ENCODE results near the gene CROCC2.

CROCC2 gene

GRCh38 chr2:241014764-241015163 lies 108.6 kb downstream of the CROCC2 start:
- no peak overlapping the region for H3K4me3 ChIP-seq (ENCODE audit: low read depth, low read length)
- no peak for TF ChIP-seq CTCF (IDR thresholded peaks at IDR 0.05; ENCODE audit: low read depth, low read length)
- no peaks in the 10 kb centered on the region for H3K27me3 ChIP-seq (ENCODE audit: insufficient read depth, low read depth, severe bottlenecking)
- no peak overlapping the region for H3K27ac ChIP-seq
- H3K36me3 ChIP-seq, result no peaks in the 10 kb centered on the region
- DNase-seq, result no peak
- H3K9me3 ChIP-seq (ENCODE audit: severe bottlenecking), result no peaks in the 10 kb centered on the region

GRCh38 chr2:241015439-241015838 lies 109.3 kb downstream of the CROCC2 start:
- no peak for TF ChIP-seq CTCF (IDR thresholded peaks at IDR 0.05; ENCODE audit: low read depth, low read length)
- Histone ChIP-seq H3K4me3 (ENCODE audit: low read depth, low read length) (no peak overlapping the region), H3K9me3 (ENCODE audit: severe bottlenecking) (no peaks in the 10 kb centered on the region), H3K27me3 (ENCODE audit: insufficient read depth, low read depth, severe bottlenecking) (no peaks in the 10 kb centered on the region), H3K36me3 (no peaks in the 10 kb centered on the region), H3K27ac (no peak overlapping the region)
- DNase-seq, result no peak

DNA sequence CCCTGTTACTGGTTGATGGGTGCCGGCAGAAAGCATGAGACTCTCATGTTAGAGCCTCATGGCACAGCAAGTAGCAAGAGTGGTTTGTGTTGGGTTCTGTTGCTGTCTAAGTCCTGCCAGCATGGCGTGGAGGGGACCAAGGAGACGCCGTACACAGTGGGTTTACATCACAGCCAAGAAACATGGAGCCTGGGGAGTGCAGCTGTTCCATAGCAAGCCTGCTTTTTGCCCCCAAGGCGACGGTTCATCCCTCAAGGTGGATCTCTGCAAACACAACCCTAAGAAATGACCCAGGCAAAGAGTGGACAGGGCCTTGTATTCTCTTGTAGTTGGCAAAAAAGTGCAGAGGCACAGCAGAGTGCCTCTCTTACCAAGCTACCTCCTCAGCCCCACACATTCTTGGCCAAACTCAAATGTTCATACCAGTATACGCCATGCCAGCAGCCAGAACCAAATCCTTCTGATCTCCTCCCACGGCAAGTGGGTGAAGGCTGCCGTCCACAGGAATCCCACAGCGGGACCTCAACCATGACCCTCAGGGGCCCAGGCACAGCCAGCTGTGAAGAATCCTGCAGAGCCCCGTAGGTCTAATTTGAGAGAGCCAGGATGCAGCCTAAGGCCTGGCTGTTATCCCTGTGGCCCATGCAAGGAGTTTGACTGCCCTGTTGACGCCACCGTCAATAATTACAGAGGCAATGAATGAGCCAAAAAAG lies 111.2 kb downstream of the CROCC2 start:
- Histone ChIP-seq H3K27ac (no peak overlapping the region), H3K27me3 (ENCODE audit: insufficient read depth, low read depth, severe bottlenecking) (no peaks in the 10 kb centered on the region), H3K4me3 (ENCODE audit: low read depth, low read length) (no peak overlapping the region), H3K9me3 (ENCODE audit: severe bottlenecking) (no peaks in the 10 kb centered on the region), H3K36me3 (no peaks in the 10 kb centered on the region)
- TF ChIP-seq CTCF (IDR thresholded peaks at IDR 0.05; ENCODE audit: low read depth, low read length), result no peak
- no peak for DNase-seq

DNA sequence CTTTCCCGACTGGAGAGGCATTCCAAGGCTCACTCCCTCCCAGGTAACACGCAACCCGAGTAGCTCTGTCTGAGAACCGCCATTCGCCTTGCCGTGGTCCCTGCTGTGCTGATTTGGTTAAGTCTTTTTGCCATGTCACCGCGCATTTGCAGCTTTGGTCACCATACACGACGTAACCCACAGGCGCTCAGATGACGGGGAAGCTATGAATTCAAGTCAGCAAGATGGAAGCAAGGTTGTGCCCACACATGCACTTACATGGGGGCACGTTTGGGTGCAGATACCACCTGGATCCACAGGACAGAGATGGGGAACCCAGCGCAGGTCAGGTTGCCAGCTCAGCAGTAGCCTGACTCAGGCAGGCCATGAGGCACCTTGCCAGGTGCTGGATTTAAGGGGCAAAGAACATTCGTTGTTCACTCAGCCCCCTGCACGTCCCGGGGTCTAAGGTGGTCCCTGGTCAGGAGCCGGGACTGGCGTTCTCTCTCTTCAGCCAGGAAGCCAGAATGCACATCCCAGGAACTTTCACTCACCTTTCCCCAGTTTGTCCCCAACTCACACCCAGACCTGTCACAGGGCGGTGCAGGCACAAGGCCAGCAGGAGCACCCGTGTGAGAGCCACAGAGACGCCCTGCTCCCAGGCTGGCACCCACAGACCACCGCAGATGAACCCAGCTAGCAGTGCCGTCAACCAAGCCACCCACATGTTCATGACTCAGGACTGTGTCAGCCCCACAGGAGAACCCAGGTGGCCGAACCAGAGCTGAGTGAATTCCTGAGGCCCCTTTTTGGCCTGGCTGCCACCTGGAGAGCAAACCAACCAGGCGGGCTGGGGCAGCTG lies 112.1 kb downstream of the CROCC2 start:
- no peak overlapping the region for H3K27ac ChIP-seq
- H3K36me3 ChIP-seq, result no peaks in the 10 kb centered on the region
- no peaks in the 10 kb centered on the region for H3K9me3 ChIP-seq (ENCODE audit: severe bottlenecking)
- H3K4me3 ChIP-seq (ENCODE audit: low read depth, low read length), result no peak overlapping the region
- H3K27me3 ChIP-seq (ENCODE audit: insufficient read depth, low read depth, severe bottlenecking), result no peaks in the 10 kb centered on the region
- DNase-seq, result no peak
- TF ChIP-seq CTCF (IDR thresholded peaks at IDR 0.05; ENCODE audit: low read depth, low read length), result no peak

DNA sequence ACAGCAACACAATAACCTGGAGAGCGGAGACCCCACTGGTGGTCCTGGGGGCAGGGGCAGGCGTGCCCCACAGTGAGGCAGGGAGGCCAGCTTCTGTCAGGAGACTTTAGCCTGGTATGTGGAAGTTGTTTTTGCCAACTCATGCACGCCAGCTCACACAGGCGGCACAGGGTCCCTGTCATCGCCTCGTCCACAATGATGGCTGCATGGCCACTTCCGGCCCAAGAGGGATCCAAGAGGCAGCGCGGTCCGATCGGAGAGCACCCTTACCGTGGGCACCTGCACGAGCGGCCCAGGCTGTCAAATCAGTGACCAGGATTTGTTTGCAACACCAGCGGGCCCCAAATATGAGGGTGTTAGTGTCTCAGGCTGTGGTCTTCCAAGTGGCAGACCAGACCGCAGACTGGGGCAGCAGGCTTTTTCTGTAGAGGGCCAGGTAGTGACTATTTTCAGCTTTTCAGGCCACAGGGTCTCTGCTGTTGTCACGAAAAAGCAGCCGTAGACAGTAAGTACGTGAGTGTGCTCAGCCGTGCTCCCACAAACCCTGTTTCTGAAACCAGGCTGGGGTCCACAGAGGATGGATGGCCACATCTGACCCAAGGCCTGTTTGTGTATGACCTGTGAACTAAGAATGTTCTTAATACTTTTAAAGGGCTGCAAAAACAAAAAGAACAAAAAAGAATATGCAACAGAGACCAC lies 113.5 kb downstream of the CROCC2 start:
- DNase-seq, result no peak
- TF ChIP-seq CTCF (IDR thresholded peaks at IDR 0.05; ENCODE audit: low read depth, low read length), result no peak
- no peak overlapping the region for H3K4me3 ChIP-seq (ENCODE audit: low read depth, low read length)
- no peaks in the 10 kb centered on the region for H3K27me3 ChIP-seq (ENCODE audit: insufficient read depth, low read depth, severe bottlenecking)
- H3K27ac ChIP-seq, result no peak overlapping the region
- no peaks in the 10 kb centered on the region for H3K9me3 ChIP-seq (ENCODE audit: severe bottlenecking)
- H3K36me3 ChIP-seq, result no peaks in the 10 kb centered on the region

All from WERI-Rb-1 (cell line).